OCI-LY7 (cell line): ENCODE measurements around the gene FCGR2B.
"Not testable (repeated sequence)": the region's sequence is repeated elsewhere in the genome, so short reads cannot be mapped to it uniquely, and the experiment has no call there.

Source experiments
- EZH2phosphoT487 ChIP-seq: fragments of 200-600 bp; sonication (generic); IDR thresholded peaks from 2 replicates; pipeline ENCODE4 v1.6.1; 2018; ENCODE audit warnings: low read depth, borderline replicate concordance, mild to moderate bottlenecking, mixed run types, antibody characterized with exemption, low read length, moderate library complexity, mixed read lengths
- TF ChIP-seq, protein P1 (sequence below): fragments of 200-600 bp; sonication (generic); conservative IDR thresholded peaks from 2 replicates; pipeline ENCODE4 v1.5.1; 2014; ENCODE audit warnings: mild to moderate bottlenecking, antibody characterized with exemption, low read length, moderate library complexity, mixed read lengths

DNA sequence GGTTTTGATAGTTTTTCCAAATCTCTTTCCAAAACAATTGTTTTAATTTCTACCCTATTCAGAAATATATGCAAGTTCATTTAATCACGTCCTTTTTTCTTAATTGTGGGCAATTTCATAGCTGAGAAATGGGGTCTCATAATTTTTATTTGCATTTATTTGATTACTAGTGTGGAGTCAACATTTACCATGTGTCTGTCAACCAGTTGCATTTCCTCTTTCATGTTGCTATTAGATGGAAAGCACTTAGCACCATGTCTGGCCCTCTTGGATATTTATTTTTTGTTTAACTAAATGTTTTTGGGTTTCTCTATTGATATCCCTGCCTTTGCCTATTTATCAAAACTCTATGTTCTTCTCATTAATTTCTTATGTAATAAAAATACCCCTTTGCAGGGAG is 18.1 kb upstream of the FCGR2B start:
- TF ChIP-seq, protein P1, sequence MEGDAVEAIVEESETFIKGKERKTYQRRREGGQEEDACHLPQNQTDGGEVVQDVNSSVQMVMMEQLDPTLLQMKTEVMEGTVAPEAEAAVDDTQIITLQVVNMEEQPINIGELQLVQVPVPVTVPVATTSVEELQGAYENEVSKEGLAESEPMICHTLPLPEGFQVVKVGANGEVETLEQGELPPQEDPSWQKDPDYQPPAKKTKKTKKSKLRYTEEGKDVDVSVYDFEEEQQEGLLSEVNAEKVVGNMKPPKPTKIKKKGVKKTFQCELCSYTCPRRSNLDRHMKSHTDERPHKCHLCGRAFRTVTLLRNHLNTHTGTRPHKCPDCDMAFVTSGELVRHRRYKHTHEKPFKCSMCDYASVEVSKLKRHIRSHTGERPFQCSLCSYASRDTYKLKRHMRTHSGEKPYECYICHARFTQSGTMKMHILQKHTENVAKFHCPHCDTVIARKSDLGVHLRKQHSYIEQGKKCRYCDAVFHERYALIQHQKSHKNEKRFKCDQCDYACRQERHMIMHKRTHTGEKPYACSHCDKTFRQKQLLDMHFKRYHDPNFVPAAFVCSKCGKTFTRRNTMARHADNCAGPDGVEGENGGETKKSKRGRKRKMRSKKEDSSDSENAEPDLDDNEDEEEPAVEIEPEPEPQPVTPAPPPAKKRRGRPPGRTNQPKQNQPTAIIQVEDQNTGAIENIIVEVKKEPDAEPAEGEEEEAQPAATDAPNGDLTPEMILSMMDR = not testable (repeated sequence)
- not testable (repeated sequence) for TF ChIP-seq EZH2phosphoT487
